CD14-positive monocyte (primary cell): Measurements from ENCODE around the gene CREB5. TPM values are rescaled to one million over a fixed set of nuclear protein-coding genes. Genes with fewer than 3 reads are reported as not detected.

Source experiments
- DNase-seq, 3 donors: peaks; one replicate each; pipeline ENCODE4 v3.0.0-alpha.2; 2011 to 2022
- H2AFZ ChIP-seq: 2 replicates; pipeline ENCODE4 v1.6.0; 2012; ENCODE audit warnings: mild to moderate bottlenecking, low read depth, low read length, inconsistent platforms; ENCODE audit not compliant: insufficient read depth, poor library complexity, severe bottlenecking
- H3K27ac ChIP-seq, 2 donors: 1 replicate in 1 of 2; 2 replicates in 1 of 2; pipeline ENCODE4 v1.5.1; 2012 to 2013; ENCODE audit warnings: low read length in 2 of 2, control low read depth in 1 of 2, inconsistent platforms in 1 of 2, low read depth in 1 of 2, mild to moderate bottlenecking in 1 of 2
- H3K27me3 ChIP-seq, 2 donors: one replicate each; pipeline versions ENCODE4 v1.6.0 to v1.6.1; 2011 to 2013; ENCODE audit warnings: low read length in 2 of 2; ENCODE audit not compliant: control insufficient read depth in 2 of 2, insufficient read depth in 2 of 2
- H3K36me3 ChIP-seq, 2 donors: replicated peaks in 1 of 2; 1 replicate in 1 of 2; 2 replicates in 1 of 2; pipeline versions ENCODE4 v1.5.1 to v1.6.1; 2012 to 2013; ENCODE audit warnings: low read length in 2 of 2, control low read depth in 1 of 2, inconsistent platforms in 1 of 2, mild to moderate bottlenecking in 1 of 2; ENCODE audit not compliant: insufficient read depth in 2 of 2, control insufficient read depth in 1 of 2
- H3K4me1 ChIP-seq, 2 donors: 1 replicate in 1 of 2; 2 replicates in 1 of 2; pipeline versions ENCODE4 v1.5.1 to v1.6.1; 2012 to 2013; ENCODE audit warnings: low read length in 2 of 2, control low read depth in 1 of 2, inconsistent platforms in 1 of 2, mild to moderate bottlenecking in 1 of 2, moderate library complexity in 1 of 2; ENCODE audit not compliant: insufficient read depth in 2 of 2, control insufficient read depth in 1 of 2
- H3K4me2 ChIP-seq: replicated peaks from 2 replicates; pipeline ENCODE3; 2012; ENCODE audit warnings: low read length, moderate library complexity, mild to moderate bottlenecking; ENCODE audit not compliant: poor library complexity, severe bottlenecking; ENCODE audit errors: extremely low read depth
- H3K4me3 ChIP-seq, 3 experiments: fragments of 200-600 bp in 1 of 3; sonication (generic) in 1 of 3; replicated peaks in 1 of 3; 1 replicate in 2 of 3; 2 replicates in 1 of 3; pipeline ENCODE4 v1.5.1; 2011 to 2013; ENCODE audit warnings: low read length in 3 of 3, mild to moderate bottlenecking in 3 of 3, control low read depth in 2 of 3, low read depth in 2 of 3, inconsistent platforms in 1 of 3, moderate library complexity in 1 of 3
- H3K79me2 ChIP-seq: 2 replicates; pipeline ENCODE4 v1.6.0; 2012; ENCODE audit warnings: mild to moderate bottlenecking, control low read depth, inconsistent platforms, low read length, moderate library complexity; ENCODE audit not compliant: insufficient read depth
- H3K9ac ChIP-seq: 2 replicates; pipeline ENCODE4 v1.6.0; 2017; ENCODE audit warnings: low read length, mild to moderate bottlenecking; ENCODE audit not compliant: insufficient read depth, poor library complexity, severe bottlenecking
- H3K9me3 ChIP-seq, 2 donors: replicated peaks in 1 of 2; 1 replicate in 1 of 2; 2 replicates in 1 of 2; pipeline versions ENCODE4 v1.5.1 to v1.6.1; 2012 to 2013; ENCODE audit warnings: low read length in 2 of 2, control low read depth in 1 of 2; ENCODE audit not compliant: control insufficient read depth in 1 of 2, insufficient read depth in 1 of 2
- H4K20me1 ChIP-seq: 2 replicates; pipeline ENCODE4 v1.6.0; 2012; ENCODE audit warnings: mild to moderate bottlenecking, low read length, control low read depth, moderate library complexity; ENCODE audit not compliant: insufficient read depth
- H3K27ac Mint-ChIP-seq, 7 donors: one replicate each; pipeline ENCODE4 v1.8.0; 2020; ENCODE audit warnings: mild to moderate bottlenecking in 7 of 7, mixed read lengths in 7 of 7, moderate library complexity in 6 of 7, inconsistent platforms in 2 of 7
- H3K27me3 Mint-ChIP-seq, 3 donors: one replicate each; pipeline ENCODE4 v1.8.0; 2021 to 2022; ENCODE audit warnings: low read depth in 3 of 3, mild to moderate bottlenecking in 3 of 3, mixed read lengths in 3 of 3, moderate library complexity in 3 of 3, inconsistent platforms in 1 of 3
- H3K36me3 Mint-ChIP-seq, 2 donors: one replicate each; pipeline ENCODE4 v1.8.0; 2020; ENCODE audit warnings: mixed read lengths in 2 of 2, inconsistent platforms in 1 of 2, mild to moderate bottlenecking in 1 of 2
- H3K4me1 Mint-ChIP-seq: one replicate; pipeline ENCODE4 v1.8.0; 2020; ENCODE audit warnings: mild to moderate bottlenecking, mixed read lengths
- H3K4me3 Mint-ChIP-seq, 2 donors: one replicate each; pipeline ENCODE4 v1.8.0; 2020; ENCODE audit warnings: mild to moderate bottlenecking in 2 of 2, mixed read lengths in 2 of 2, moderate library complexity in 1 of 2
- H3K9me3 Mint-ChIP-seq, 7 donors: one replicate each; pipeline ENCODE4 v1.8.0; 2020 to 2022; ENCODE audit warnings: mixed read lengths in 7 of 7, mild to moderate bottlenecking in 6 of 7, moderate library complexity in 6 of 7, inconsistent platforms in 2 of 7
- WGBS: methylation state at CpG from one replicate; pipeline ENCODE4 v1.1.5; 2013; ENCODE audit warnings: missing lambda C conversion rate; ENCODE audit not compliant: insufficient coverage; 5-methylcytosine and 5-hydroxymethylcytosine counted together
- intact Hi-C, 2 donors: fragments of 100-400 bp; cut with micrococcal nuclease; formaldehyde crosslinking; loops; one replicate each; pipeline versions ENCODE4 v1.15.0 to v1.15.1; 2023
- polyA plus RNA-seq, 3 donors: library from polyadenylated mRNA; depleted of rRNA in 1 of 3; unstranded in 2 of 3; stranded (reverse) in 1 of 3; fragments of 300-500 nt in 2 of 3; fragments of >200 nt in 1 of 3; fragmentation: Illumina TruSeq in 2 of 3; gene quantifications; 1 replicate in 2 of 3; 2 replicates in 1 of 3; pipeline ENCODE4 v1.2.3, GENCODE V29; 2012 to 2021
- TF ChIP-seq, protein P1 (sequence below): fragments of 200-600 bp; IDR thresholded peaks from one replicate; pipeline ENCODE4 v1.8.0; 2022; ENCODE audit warnings: antibody characterized with exemption, mild to moderate bottlenecking

CREB5 gene
- polyA plus RNA-seq, 3 donors = 25.1 to 72.3 (median 44.2) TPM

DNA sequence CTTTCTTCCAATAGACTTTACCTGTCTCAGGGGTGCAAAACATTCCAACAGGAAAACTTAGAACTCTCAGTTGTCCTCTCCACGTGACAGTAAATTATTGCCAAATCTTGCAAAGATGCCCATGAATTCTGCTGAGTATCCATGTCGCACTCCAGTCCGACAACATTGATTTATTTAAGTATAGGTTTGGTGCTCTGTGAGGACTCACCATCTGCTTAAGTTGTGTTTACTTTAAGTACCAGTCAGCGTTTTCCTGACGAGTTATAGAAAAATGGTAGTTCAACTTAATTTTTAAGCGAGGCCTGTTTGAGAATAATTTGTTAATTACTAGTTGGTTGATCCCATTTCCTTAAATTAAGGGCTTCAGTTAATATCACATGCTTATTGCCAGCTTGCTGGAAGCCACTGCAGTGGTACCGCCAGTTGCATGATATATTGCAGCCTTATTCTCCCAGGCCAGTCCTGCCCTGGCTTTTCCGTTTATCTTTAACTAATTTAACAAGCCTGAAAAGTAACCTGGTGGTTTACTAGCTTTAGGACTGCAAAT lies 27.8 kb downstream of the CREB5 start:
- H3K27ac Mint-ChIP-seq = no peak overlapping the region
- peaks cover 0 to 4% (median 2%) of the 10 kb centered on the region in 3 donors for H3K27me3 Mint-ChIP-seq
- H3K36me3 Mint-ChIP-seq = no peaks in the 10 kb centered on the region
- H2AFZ ChIP-seq = no peak overlapping the region
- H3K27me3 ChIP-seq = no peaks in the 10 kb centered on the region
- intact Hi-C loops = no loop called here
- no peaks in the 10 kb centered on the region for H3K9me3 ChIP-seq
- H3K4me2 ChIP-seq = no peak overlapping the region
- DNase-seq = no peak
- H4K20me1 ChIP-seq = no peaks in the 10 kb centered on the region
- H3K4me1 Mint-ChIP-seq = no peaks in the 10 kb centered on the region
- H3K36me3 ChIP-seq = no peaks in the 10 kb centered on the region
- H3K27ac ChIP-seq = no peak overlapping the region
- TF ChIP-seq, protein P1, sequence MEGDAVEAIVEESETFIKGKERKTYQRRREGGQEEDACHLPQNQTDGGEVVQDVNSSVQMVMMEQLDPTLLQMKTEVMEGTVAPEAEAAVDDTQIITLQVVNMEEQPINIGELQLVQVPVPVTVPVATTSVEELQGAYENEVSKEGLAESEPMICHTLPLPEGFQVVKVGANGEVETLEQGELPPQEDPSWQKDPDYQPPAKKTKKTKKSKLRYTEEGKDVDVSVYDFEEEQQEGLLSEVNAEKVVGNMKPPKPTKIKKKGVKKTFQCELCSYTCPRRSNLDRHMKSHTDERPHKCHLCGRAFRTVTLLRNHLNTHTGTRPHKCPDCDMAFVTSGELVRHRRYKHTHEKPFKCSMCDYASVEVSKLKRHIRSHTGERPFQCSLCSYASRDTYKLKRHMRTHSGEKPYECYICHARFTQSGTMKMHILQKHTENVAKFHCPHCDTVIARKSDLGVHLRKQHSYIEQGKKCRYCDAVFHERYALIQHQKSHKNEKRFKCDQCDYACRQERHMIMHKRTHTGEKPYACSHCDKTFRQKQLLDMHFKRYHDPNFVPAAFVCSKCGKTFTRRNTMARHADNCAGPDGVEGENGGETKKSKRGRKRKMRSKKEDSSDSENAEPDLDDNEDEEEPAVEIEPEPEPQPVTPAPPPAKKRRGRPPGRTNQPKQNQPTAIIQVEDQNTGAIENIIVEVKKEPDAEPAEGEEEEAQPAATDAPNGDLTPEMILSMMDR = no peak
- H3K4me3 ChIP-seq = no peak overlapping the region
- H3K4me1 ChIP-seq = no peaks in the 10 kb centered on the region
- H3K4me3 Mint-ChIP-seq = no peak overlapping the region
- H3K9ac ChIP-seq = no peak overlapping the region
- peaks cover 0 to 3% (median 0%) of the 10 kb centered on the region in 7 donors for H3K9me3 Mint-ChIP-seq
- no peaks in the 10 kb centered on the region for H3K79me2 ChIP-seq
- WGBS = 90% methylated on average over 5 of the region's 8 CpGs

DNA sequence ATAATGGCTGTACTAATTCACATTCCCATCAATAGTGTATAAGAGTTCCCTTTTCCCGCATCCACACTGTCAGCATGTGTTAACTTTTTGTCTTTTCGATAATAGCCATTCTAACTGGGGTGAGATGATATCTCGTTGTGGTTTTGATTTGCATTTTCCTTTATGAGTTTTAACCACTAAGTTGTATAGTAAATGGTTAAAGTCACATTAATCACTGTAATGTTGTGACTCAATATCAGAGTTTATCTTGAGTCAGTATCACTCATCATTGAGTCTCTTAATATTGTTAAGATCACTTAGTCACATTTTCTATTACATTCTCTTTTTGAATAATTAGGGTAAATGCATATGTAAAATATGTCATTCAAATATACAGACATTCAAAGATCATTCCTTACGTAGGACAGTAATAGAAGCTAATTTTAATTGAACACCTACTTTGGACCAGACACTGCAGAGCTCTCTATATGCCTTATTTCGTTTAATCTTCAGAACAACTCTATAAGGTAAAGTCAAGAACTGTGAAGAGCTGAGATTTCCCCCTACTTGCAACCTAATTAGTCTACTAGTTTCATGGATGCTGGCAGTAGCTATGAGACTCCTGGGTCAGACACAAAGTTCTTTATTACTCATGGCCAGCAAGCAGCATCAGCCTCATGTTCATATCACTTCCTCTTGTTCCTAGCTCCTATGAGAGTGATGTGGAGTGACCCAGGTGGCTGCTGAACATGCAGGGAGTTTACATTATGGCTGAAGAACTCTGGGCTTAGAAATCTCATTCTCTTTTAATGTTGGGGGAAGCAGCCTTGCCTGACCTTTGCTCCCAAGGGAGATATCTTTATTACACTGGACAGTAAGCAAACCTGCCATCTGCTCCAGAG lies 30.5 kb downstream of the CREB5 start:
- no CpG with 5 or more reads among the region's 5 CpGs for WGBS
- TF ChIP-seq, protein P1 = no peak
- H3K27ac ChIP-seq = no peak overlapping the region
- Mint-ChIP-seq H3K4me1 (no peaks in the 10 kb centered on the region), H3K4me3 (no peak overlapping the region), H3K27ac (no peak overlapping the region), H3K27me3 (peaks cover 0 to 4% (median 0%) of the 10 kb centered on the region in 3 donors), H3K9me3 (peaks cover 0 to 8% (median 0%) of the 10 kb centered on the region in 7 donors), H3K36me3 (no peaks in the 10 kb centered on the region)
- no peak overlapping the region for H2AFZ ChIP-seq
- intact Hi-C loops = no loop called here
- peak in 1 of 3 donors; percentile 5 for DNase-seq
- H4K20me1 ChIP-seq = no peaks in the 10 kb centered on the region
- H3K4me2 ChIP-seq = no peak overlapping the region
- H3K9me3 ChIP-seq = no peaks in the 10 kb centered on the region
- no peaks in the 10 kb centered on the region for H3K27me3 ChIP-seq
- H3K79me2 ChIP-seq = no peaks in the 10 kb centered on the region
- no peaks in the 10 kb centered on the region for H3K4me1 ChIP-seq
- H3K4me3 ChIP-seq = no peak overlapping the region
- H3K9ac ChIP-seq = no peak overlapping the region
- no peaks in the 10 kb centered on the region for H3K36me3 ChIP-seq
